Kidney (tissue), 14 donors: ENCODE measurements around the gene PGAM2. TPM values are rescaled to one million over a fixed set of nuclear protein-coding genes. Genes with fewer than 3 reads are reported as not detected.

Source experiments
- DNase-seq, 5 donors: peaks; one replicate each; pipeline ENCODE4 v3.0.0-alpha.2; 2013 to 2020
- FAIRE-seq: peaks from 2 replicates; lab custom pipeline; 2012; peaks lifted over from hg19 to GRCh38; lab: Jason Lieb, UNC
- H3K27ac ChIP-seq, 2 donors: one replicate each; pipeline ENCODE4 v1.7.0; 2013; ENCODE audit warnings: low read depth in 2 of 2, low read length in 2 of 2, inconsistent platforms in 1 of 2
- H3K27me3 ChIP-seq: one replicate; pipeline ENCODE4 v1.7.1; 2013; ENCODE audit warnings: low read length, inconsistent platforms; ENCODE audit not compliant: control insufficient read depth, insufficient read depth
- H3K36me3 ChIP-seq, 3 donors: one replicate each; pipeline versions ENCODE4 v1.7.0 to v1.7.1; 2013; ENCODE audit warnings: low read length in 3 of 3, control low read depth in 1 of 3, inconsistent platforms in 1 of 3; ENCODE audit not compliant: insufficient read depth in 3 of 3, control insufficient read depth in 2 of 3
- H3K4me1 ChIP-seq, 3 donors: one replicate each; pipeline versions ENCODE4 v1.7.0 to v1.7.1; 2013; ENCODE audit warnings: low read length in 3 of 3, inconsistent platforms in 1 of 3, low read depth in 1 of 3; ENCODE audit not compliant: control insufficient read depth in 2 of 3, insufficient read depth in 2 of 3
- H3K4me3 ChIP-seq, 3 donors: one replicate each; pipeline versions ENCODE4 v1.7.0 to v1.8.1; 2013; ENCODE audit warnings: low read length in 3 of 3, control low read depth in 1 of 3, inconsistent platforms in 1 of 3
- H3K9ac ChIP-seq, 3 donors: one replicate each; pipeline versions ENCODE4 v1.7.0 to v1.7.1; 2013; ENCODE audit warnings: low read length in 3 of 3, control low read depth in 1 of 3, inconsistent platforms in 1 of 3
- H3K9me3 ChIP-seq, 3 donors: one replicate each; pipeline versions ENCODE4 v1.7.0 to v1.7.1; 2013; ENCODE audit warnings: low read length in 3 of 3, control low read depth in 1 of 3, inconsistent platforms in 1 of 3; ENCODE audit not compliant: control insufficient read depth in 2 of 3, insufficient read depth in 1 of 3
- intact Hi-C: fragments of 100-400 bp; cut with DNase I; formaldehyde crosslinking; loops from one replicate; pipeline ENCODE4 v1.11.1; 2022
- polyA plus RNA-seq: library from polyadenylated mRNA; stranded (reverse); fragments of 350-450 nt; fragmentation: Illumina TruSeq; extraction: RNeasy Lipid Tissue Mini Kit (QIAGEN cat#74804); gene quantifications from one replicate; pipeline ENCODE4 v1.2.3, GENCODE V29; 2014; ENCODE audit warnings: low read depth, low replicate concordance; ENCODE audit not compliant: insufficient read depth
- total RNA-seq: library from RNA; stranded (reverse); fragmentation: NEBNext Ultra II Directional; extraction: Animal tissue kit (Norgen Biotek cat#: 25700); gene quantifications from one replicate; pipeline ENCODE4 v1.2.1, GENCODE V29; 2021
- TF ChIP-seq, protein P1 (sequence below): IDR thresholded peaks from 3 replicates; pipeline ENCODE4 v1.5.1; 2012; ENCODE audit warnings: mild to moderate bottlenecking, moderate library complexity, borderline replicate concordance; ENCODE audit not compliant: insufficient read depth; ENCODE audit errors: extremely low read depth
- donor health status: control.
- donor health status: control.
- donor health status: control.
- donor health status: control.
- donor health status: control.
- donor health status: DM: yes; HTN: yes; CAD: no.
- donor health status: Normal renal cell carcinoma (clear cell type).

Gene PGAM2
- total and polyA plus RNA-seq, 2 donors from 2014 or later, result 2.1 to 37.7 TPM

DNA sequence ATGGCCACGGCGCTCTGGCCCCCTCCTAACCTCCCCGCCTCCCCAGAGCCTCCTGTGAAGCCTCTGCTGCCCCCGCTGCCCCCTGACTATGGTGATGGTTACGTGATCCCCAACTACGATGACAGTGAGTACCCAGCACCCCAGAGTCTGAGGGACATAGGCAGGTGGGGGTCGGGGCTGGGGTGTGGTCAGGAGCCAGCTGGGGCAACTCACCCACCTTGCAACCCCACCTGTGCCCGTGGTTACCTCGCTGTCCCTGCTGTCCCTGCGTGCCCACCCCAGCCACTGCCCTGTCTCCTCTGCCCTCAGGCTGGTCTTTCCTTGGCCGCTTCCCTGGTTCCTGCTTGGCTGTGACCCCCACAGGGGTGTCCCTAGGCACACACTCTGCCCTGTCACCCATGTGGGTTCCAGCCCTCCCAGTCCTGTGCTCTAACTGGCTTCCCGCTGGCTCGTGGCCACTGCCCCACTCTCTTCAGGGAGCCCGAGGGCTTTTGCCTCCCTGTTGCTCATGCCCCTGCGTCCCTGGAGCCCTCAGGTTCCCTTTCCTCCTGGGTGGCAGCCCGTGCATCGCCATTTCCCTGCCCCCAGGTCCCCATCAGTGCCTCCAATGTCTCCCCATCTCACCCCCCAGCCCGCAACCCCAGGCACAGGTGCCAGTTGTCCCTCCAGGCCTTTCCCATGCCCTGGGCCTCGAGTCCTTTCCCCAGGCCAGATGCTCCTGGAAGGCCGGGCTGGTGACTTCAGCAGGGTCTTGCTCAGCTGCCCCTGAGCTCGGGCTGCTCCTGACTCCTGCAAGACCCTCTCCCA, 42.8 kb upstream of the PGAM2 start:
- Histone ChIP-seq H3K4me1 (peaks cover 0 to 2% (median 0%) of the 10 kb centered on the region in 3 donors), H3K36me3 (no peaks in the 10 kb centered on the region), H3K9ac (no peak overlapping the region), H3K4me3 (no peak overlapping the region), H3K9me3 (no peaks in the 10 kb centered on the region), H3K27ac (no peak overlapping the region), H3K27me3 (no peaks in the 10 kb centered on the region)
- DNase-seq, result peak in 1 of 5 donors; percentile 73
- TF ChIP-seq, protein P1, sequence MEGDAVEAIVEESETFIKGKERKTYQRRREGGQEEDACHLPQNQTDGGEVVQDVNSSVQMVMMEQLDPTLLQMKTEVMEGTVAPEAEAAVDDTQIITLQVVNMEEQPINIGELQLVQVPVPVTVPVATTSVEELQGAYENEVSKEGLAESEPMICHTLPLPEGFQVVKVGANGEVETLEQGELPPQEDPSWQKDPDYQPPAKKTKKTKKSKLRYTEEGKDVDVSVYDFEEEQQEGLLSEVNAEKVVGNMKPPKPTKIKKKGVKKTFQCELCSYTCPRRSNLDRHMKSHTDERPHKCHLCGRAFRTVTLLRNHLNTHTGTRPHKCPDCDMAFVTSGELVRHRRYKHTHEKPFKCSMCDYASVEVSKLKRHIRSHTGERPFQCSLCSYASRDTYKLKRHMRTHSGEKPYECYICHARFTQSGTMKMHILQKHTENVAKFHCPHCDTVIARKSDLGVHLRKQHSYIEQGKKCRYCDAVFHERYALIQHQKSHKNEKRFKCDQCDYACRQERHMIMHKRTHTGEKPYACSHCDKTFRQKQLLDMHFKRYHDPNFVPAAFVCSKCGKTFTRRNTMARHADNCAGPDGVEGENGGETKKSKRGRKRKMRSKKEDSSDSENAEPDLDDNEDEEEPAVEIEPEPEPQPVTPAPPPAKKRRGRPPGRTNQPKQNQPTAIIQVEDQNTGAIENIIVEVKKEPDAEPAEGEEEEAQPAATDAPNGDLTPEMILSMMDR, result no peak
- no peak for FAIRE-seq
- intact Hi-C loops, result no loop called here

DNA sequence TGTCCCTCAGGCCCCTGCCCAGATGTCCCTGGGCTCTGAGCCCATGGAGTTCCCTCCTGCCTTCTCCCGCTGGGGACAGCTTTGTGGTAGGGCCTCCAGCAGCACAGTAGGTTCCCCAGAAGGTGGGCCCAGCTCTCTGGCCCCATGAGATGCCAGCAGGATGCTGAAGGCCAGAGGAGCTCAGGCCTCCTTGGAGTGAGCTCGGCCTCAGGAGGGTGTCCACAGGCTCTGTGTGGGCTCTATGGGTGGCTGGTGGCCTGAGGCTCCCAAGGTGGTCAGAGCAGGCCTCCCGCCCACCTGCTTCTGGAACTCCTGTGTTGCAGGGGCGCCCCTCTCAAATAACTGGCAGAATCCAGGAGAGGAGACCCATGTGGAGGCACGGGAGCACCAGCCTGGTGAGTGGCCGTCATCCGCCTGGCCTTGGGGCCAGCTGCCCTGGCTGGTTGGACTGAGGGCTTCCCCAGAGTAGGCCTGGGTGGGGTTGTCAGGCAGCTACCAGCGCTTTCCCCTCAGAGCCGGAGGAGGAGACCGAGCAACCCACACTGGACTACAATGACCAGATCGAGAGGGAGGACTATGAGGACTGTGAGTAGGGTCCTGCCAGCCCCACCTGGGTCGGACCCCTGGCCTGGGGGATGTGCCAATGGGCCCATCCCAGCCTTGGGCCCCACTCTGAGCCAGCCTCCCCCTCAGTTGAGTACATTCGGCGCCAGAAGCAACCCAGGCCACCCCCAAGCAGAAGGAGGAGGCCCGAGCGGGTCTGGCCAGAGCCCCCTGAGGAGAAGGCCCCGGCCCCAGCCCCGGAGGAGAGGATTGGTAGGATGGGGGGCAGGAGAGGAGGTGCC, 42.0 kb upstream of the PGAM2 start:
- Histone ChIP-seq H3K27ac (no peak overlapping the region), H3K4me3 (no peak overlapping the region), H3K9ac (peak overlapping the region in 1 of 3 donors; percentile 24), H3K36me3 (no peaks in the 10 kb centered on the region), H3K4me1 (peaks cover 0 to 5% (median 5%) of the 10 kb centered on the region in 3 donors), H3K9me3 (no peaks in the 10 kb centered on the region), H3K27me3 (no peaks in the 10 kb centered on the region)
- no peak for FAIRE-seq
- intact Hi-C loops, result no loop called here
- TF ChIP-seq, protein P1, result no peak
- peak in 1 of 5 donors; percentile 66 for DNase-seq

DNA sequence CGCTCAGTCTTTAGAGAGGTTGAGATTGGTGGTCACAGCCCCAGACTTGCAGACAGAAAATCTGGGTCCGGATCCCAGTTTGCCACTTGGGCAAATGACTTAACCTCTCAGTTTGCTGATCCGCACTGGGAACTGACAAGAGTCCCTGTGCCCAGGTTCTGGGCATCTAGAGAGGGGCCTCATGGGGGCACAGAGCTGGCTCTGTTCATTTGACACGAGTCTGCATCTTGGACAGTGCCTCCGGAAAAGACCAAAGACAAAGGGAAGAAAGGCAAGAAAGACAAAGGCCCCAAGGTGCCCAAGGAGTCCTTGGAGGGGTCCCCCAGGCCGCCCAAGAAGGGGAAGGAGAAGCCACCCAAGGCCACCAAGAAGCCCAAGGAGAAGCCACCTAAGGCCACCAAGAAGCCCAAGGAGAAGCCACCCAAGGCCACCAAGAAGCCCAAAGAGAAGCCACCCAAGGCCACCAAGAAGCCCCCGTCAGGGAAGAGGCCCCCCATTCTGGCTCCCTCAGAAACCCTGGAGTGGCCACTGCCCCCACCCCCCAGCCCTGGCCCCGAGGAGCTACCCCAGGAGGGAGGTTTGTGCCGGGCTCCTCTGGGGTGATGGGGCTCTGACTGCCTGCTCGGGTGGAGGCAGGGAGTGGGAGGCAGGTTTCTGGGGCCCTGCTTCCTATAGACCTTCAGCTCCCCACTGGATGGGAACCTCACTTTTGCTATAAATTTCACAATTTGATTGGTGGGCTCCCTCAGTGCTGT, 41.1 kb upstream of the PGAM2 start:
- Histone ChIP-seq H3K27me3 (no peaks in the 10 kb centered on the region), H3K36me3 (no peaks in the 10 kb centered on the region), H3K4me3 (no peak overlapping the region), H3K27ac (no peak overlapping the region), H3K4me1 (peaks cover 0 to 5% (median 5%) of the 10 kb centered on the region in 3 donors), H3K9ac (no peak overlapping the region), H3K9me3 (no peaks in the 10 kb centered on the region)
- FAIRE-seq (no peak), DNase-seq (peak in 1 of 5 donors; percentile 56)
- TF ChIP-seq, protein P1, result no peak
- intact Hi-C loops, result no loop called here
